H1 (cell line): Measurements from ENCODE around the gene CHST11. TPM values are rescaled to one million over a fixed set of nuclear protein-coding genes. Genes with fewer than 3 reads are reported as not detected.

Source experiments
- CTCF ChIA-PET: fragments of 300-600 bp; sonication (Branson Sonifier 250); formaldehyde crosslinking; loops from one replicate; lab custom pipeline; 2021; ENCODE audit not compliant: partially characterized antibody; lab: Charles Lee
- POLR2A ChIA-PET: fragments of 300-600 bp; sonication (Branson Sonifier 250); formaldehyde crosslinking; loops from one replicate; lab custom pipeline; 2021; ENCODE audit warnings: inconsistent platforms; ENCODE audit not compliant: partially characterized antibody; lab: Charles Lee
- DNase-seq, 2 experiments: peaks; one replicate each; pipeline versions ENCODE4 v3.0.0 to v3.0.0-alpha.2; 2010 to 2022; ENCODE audit warnings: low spot score in 2 of 2, low read depth in 1 of 2, mixed read lengths in 1 of 2
- FAIRE-seq: peaks from 2 replicates; lab custom pipeline; 2011; peaks lifted over from hg19 to GRCh38; lab: Jason Lieb, UNC
- H2AFZ ChIP-seq: 2 replicates; pipeline ENCODE4 v1.8.1; 2012; ENCODE audit warnings: low read length, inconsistent platforms
- H2AK5ac ChIP-seq: 2 replicates; pipeline ENCODE4 v1.6.1; 2013; ENCODE audit warnings: low read depth, low read length
- H2BK120ac ChIP-seq: replicated peaks from 2 replicates; pipeline ENCODE3; 2013; ENCODE audit warnings: low read depth, low read length, inconsistent platforms
- H2BK12ac ChIP-seq: 2 replicates; pipeline ENCODE4 v1.6.1; 2013; ENCODE audit warnings: low read depth, low read length
- H2BK15ac ChIP-seq: 2 replicates; pipeline ENCODE4 v1.6.1; 2013; ENCODE audit warnings: low read length
- H2BK20ac ChIP-seq: 2 replicates; pipeline ENCODE4 v1.6.1; 2013; ENCODE audit warnings: low read length
- H2BK5ac ChIP-seq: 2 replicates; pipeline ENCODE4 v1.6.1; 2013; ENCODE audit warnings: low read depth, low read length
- H3K14ac ChIP-seq: 2 replicates; pipeline ENCODE4 v1.6.1; 2013; ENCODE audit warnings: inconsistent platforms; ENCODE audit not compliant: insufficient read length
- H3K18ac ChIP-seq: 2 replicates; pipeline ENCODE4 v1.6.1; 2013; ENCODE audit warnings: low read length; ENCODE audit errors: extremely low read depth
- H3K23ac ChIP-seq: 2 replicates; pipeline ENCODE4 v1.6.1; 2013; ENCODE audit warnings: inconsistent platforms; ENCODE audit not compliant: insufficient read length
- H3K23me2 ChIP-seq: 2 replicates; pipeline ENCODE4 v1.6.1; 2013; ENCODE audit warnings: low read depth, low read length
- H3K27ac ChIP-seq: 2 replicates; pipeline ENCODE4 v1.6.1; 2011; ENCODE audit warnings: low read depth, low read length, inconsistent platforms
- H3K27me3 ChIP-seq, 4 experiments: replicated peaks in 1 of 4; 1 replicate in 1 of 4; 2 replicates in 3 of 4; pipeline versions ENCODE4 v1.6.1 to v1.8.1; 2011 to 2013; ENCODE audit warnings: low read length in 3 of 4, mild to moderate bottlenecking in 3 of 4, inconsistent platforms in 2 of 4, mixed read lengths in 2 of 4, moderate library complexity in 1 of 4; ENCODE audit not compliant: control insufficient read depth in 3 of 4, insufficient read depth in 3 of 4; ENCODE audit errors: extremely low read depth in 1 of 4
- H3K36me3 ChIP-seq, 4 experiments: 2 replicates each; pipeline versions ENCODE4 v1.6.1 to v1.8.1; 2011 to 2013; ENCODE audit warnings: mild to moderate bottlenecking in 4 of 4, low read length in 3 of 4, moderate library complexity in 2 of 4, control low read depth in 1 of 4, inconsistent platforms in 1 of 4; ENCODE audit not compliant: insufficient read depth in 4 of 4, control insufficient read depth in 2 of 4
- H3K4ac ChIP-seq: replicated peaks from 2 replicates; pipeline ENCODE3; 2013; ENCODE audit warnings: low read length, low read depth, mixed read lengths, inconsistent platforms; ENCODE audit not compliant: insufficient read length
- H3K4me1 ChIP-seq, 4 experiments: replicated peaks in 1 of 4; 1 replicate in 1 of 4; 2 replicates in 3 of 4; pipeline versions ENCODE4 v1.6.1 to v1.8.1; 2011 to 2013; ENCODE audit warnings: low read length in 3 of 4, inconsistent platforms in 2 of 4, mixed read lengths in 1 of 4; ENCODE audit not compliant: insufficient read depth in 4 of 4, control insufficient read depth in 3 of 4
- H3K4me2 ChIP-seq, 2 experiments: 2 replicates each; pipeline versions ENCODE4 v1.6.1 to v1.8.1; 2011 to 2013; ENCODE audit warnings: low read depth in 2 of 2, low read length in 2 of 2, control low read depth in 1 of 2, inconsistent platforms in 1 of 2, mild to moderate bottlenecking in 1 of 2; ENCODE audit not compliant: insufficient read depth in 1 of 2
- H3K4me3 ChIP-seq, 4 experiments: fragments of 200-600, 300-600 bp in 1 of 4; sonication (generic), shearing (Covaris generic), sonication (Bioruptor Twin) in 1 of 4; 2 replicates each; pipeline versions ENCODE4 v1.5.1 to v1.8.1; 2011 to 2016; ENCODE audit warnings: low read length in 4 of 4, low read depth in 3 of 4, control low read depth in 2 of 4, inconsistent platforms in 2 of 4, mild to moderate bottlenecking in 2 of 4, mixed read lengths in 1 of 4, moderate library complexity in 1 of 4; ENCODE audit not compliant: insufficient read depth in 2 of 4; ENCODE audit errors: extremely low read depth in 1 of 4
- H3K56ac ChIP-seq: replicated peaks from 2 replicates; pipeline ENCODE3; 2013; ENCODE audit warnings: low read depth, mild to moderate bottlenecking, mixed read lengths, low read length, inconsistent platforms; ENCODE audit not compliant: insufficient read length
- H3K79me1 ChIP-seq: 2 replicates; pipeline ENCODE4 v1.6.1; 2013; ENCODE audit warnings: low read depth, low read length, control low read depth
- H3K79me2 ChIP-seq, 2 experiments: 2 replicates each; pipeline versions ENCODE4 v1.6.1 to v1.8.1; 2012 to 2013; ENCODE audit warnings: low read length in 2 of 2, mild to moderate bottlenecking in 2 of 2, inconsistent platforms in 1 of 2; ENCODE audit not compliant: insufficient read depth in 2 of 2, control insufficient read depth in 1 of 2
- H3K9ac ChIP-seq, 4 experiments: replicated peaks in 1 of 4; 1 replicate in 1 of 4; 2 replicates in 3 of 4; pipeline versions ENCODE4 v1.6.1 to v1.8.1; 2011 to 2013; ENCODE audit warnings: low read depth in 3 of 4, low read length in 3 of 4, control low read depth in 2 of 4, mild to moderate bottlenecking in 2 of 4, moderate library complexity in 2 of 4, inconsistent platforms in 1 of 4; ENCODE audit errors: extremely low read depth in 1 of 4
- H3K9me3 ChIP-seq, 2 experiments: 2 replicates each; pipeline versions ENCODE4 v1.6.1 to v1.8.1; 2012 to 2013; ENCODE audit warnings: mild to moderate bottlenecking in 2 of 2, moderate library complexity in 2 of 2, control low read depth in 1 of 2, inconsistent platforms in 1 of 2, low read depth in 1 of 2, low read length in 1 of 2, mixed read lengths in 1 of 2; ENCODE audit not compliant: insufficient read depth in 2 of 2
- H4K20me1 ChIP-seq, 2 experiments: replicated peaks in 1 of 2; 2 replicates each; pipeline versions ENCODE3 to v1.8.1; 2011 to 2013; ENCODE audit warnings: inconsistent platforms in 2 of 2, low read length in 2 of 2, mild to moderate bottlenecking in 1 of 2; ENCODE audit not compliant: insufficient read depth in 2 of 2, control insufficient read depth in 1 of 2
- H4K5ac ChIP-seq: 2 replicates; pipeline ENCODE4 v1.6.1; 2013; ENCODE audit warnings: low read length, low read depth, mixed read lengths, inconsistent platforms; ENCODE audit not compliant: insufficient read length
- H4K8ac ChIP-seq: 2 replicates; pipeline ENCODE4 v1.8.0; 2013; ENCODE audit warnings: mild to moderate bottlenecking, moderate library complexity, low read length, inconsistent platforms; ENCODE audit not compliant: insufficient read depth; ENCODE audit errors: extremely low read depth
- H4K91ac ChIP-seq: replicated peaks from 2 replicates; pipeline ENCODE3; 2013; ENCODE audit warnings: low read length, mixed read lengths, inconsistent platforms; ENCODE audit not compliant: insufficient read length
- CBX5 ChIP-seq: fragments of 300-800, 300-1000 bp; sonication (generic); IDR thresholded peaks from 2 replicates; pipeline ENCODE4 v1.7.1; 2016; ENCODE audit warnings: antibody characterized with exemption, low read length, low read depth
- CBX8 ChIP-seq: fragments of 300-800, 300-1000 bp; sonication (generic); IDR thresholded peaks from 2 replicates; pipeline ENCODE4 v1.7.1; 2016; ENCODE audit warnings: low read depth, low read length, borderline replicate concordance
- CREB1 ChIP-seq: IDR thresholded peaks from 2 replicates; pipeline ENCODE4 v1.6.1; 2012; ENCODE audit warnings: inconsistent platforms
- HDAC2 ChIP-seq, 2 experiments: fragments of 300-600 bp in 1 of 2; sonication (generic) in 1 of 2; IDR thresholded peaks; 2 replicates each; pipeline ENCODE4 v1.6.1; 2011 to 2012; ENCODE audit warnings: low read depth in 2 of 2, low read length in 2 of 2, mild to moderate bottlenecking in 2 of 2, moderate library complexity in 2 of 2, borderline replicate concordance in 1 of 2, inconsistent platforms in 1 of 2
- JUND ChIP-seq: IDR thresholded peaks from 2 replicates; pipeline ENCODE4 v1.6.1; 2011; ENCODE audit warnings: mild to moderate bottlenecking, improper control_type of control experiment, low read length
- KDM4A ChIP-seq: IDR thresholded peaks from one replicate; pipeline ENCODE4 v1.7.1; 2012; ENCODE audit warnings: low read depth, mild to moderate bottlenecking, moderate library complexity, low read length, inconsistent platforms; ENCODE audit not compliant: severe bottlenecking
- POLR2AphosphoS5 ChIP-seq: IDR thresholded peaks from 2 replicates; pipeline ENCODE4 v1.6.1; 2011; ENCODE audit warnings: low read depth, low read length
- POU5F1 ChIP-seq: IDR thresholded peaks from 2 replicates; pipeline ENCODE4 v1.6.1; 2011; ENCODE audit warnings: low read depth, mild to moderate bottlenecking, low read length, moderate library complexity
- RNF2 ChIP-seq: fragments of 200-900, 300-1000 bp; sonication (generic); IDR thresholded peaks from 2 replicates; pipeline ENCODE4 v1.7.1; 2016; ENCODE audit warnings: borderline replicate concordance, low read depth, mild to moderate bottlenecking, antibody characterized with exemption, low read length; ENCODE audit not compliant: poor library complexity, severe bottlenecking; ENCODE audit errors: missing control alignments
- SIRT6 ChIP-seq: IDR thresholded peaks from one replicate; pipeline ENCODE4 v1.7.1; 2012; ENCODE audit warnings: low read length, inconsistent platforms
- SRF ChIP-seq: IDR thresholded peaks from 2 replicates; pipeline ENCODE4 v1.6.1; 2011; ENCODE audit warnings: mild to moderate bottlenecking, low read depth, low read length, moderate library complexity
- SUZ12 ChIP-seq: fragments of 200-600 bp; sonication (generic); IDR thresholded peaks from 2 replicates; pipeline ENCODE4 v1.6.1; 2012; ENCODE audit warnings: mild to moderate bottlenecking, inconsistent platforms, low read length, moderate library complexity, mixed read lengths
- TBP ChIP-seq: IDR thresholded peaks from 2 replicates; pipeline ENCODE4 v1.6.1; 2011; ENCODE audit warnings: low read depth, low read length, improper control_type of control experiment
- TCF12 ChIP-seq: IDR thresholded peaks from 2 replicates; pipeline ENCODE4 v1.6.1; 2011; ENCODE audit warnings: low read depth, mild to moderate bottlenecking, low read length
- ZNF274 ChIP-seq: IDR thresholded peaks from 2 replicates; pipeline ENCODE4 v1.7.0; 2012; ENCODE audit warnings: low read length, borderline replicate concordance; ENCODE audit errors: extremely low read depth
- WGBS, 2 experiments: shearing (Covaris generic) in 1 of 2; methylation state at CpG; one replicate each; pipeline versions ENCODE4 v1.1.6 to v1.1.7; 2013 to 2015; ENCODE audit warnings: low lambda C conversion rate in 2 of 2, mixed read lengths in 2 of 2, inconsistent platforms in 1 of 2, low coverage in 1 of 2, missing lambda C conversion rate in 1 of 2; ENCODE audit not compliant: insufficient replicate concordance in 2 of 2, insufficient coverage in 1 of 2, insufficient read length in 1 of 2; ENCODE audit errors: extremely low coverage in 1 of 2, missing lambda C conversion rate in 1 of 2; 5-methylcytosine and 5-hydroxymethylcytosine counted together
- polyA plus RNA-seq, 7 experiments: library from polyadenylated mRNA; depleted of rRNA in 3 of 7; stranded (reverse) in 5 of 7; unstranded in 2 of 7; fragments of >200 nt in 5 of 7; fragments of 200-250 nt in 2 of 7; gene quantifications; 1 replicate in 5 of 7; 2 replicates in 1 of 7; 4 replicates in 1 of 7; pipeline versions ENCODE4 v1.2.1 to v1.2.3, GENCODE V29; 2011 to 2013; ENCODE audit warnings: missing spikeins in 2 of 7, mixed read lengths in 2 of 7
- total RNA-seq: library from RNA; stranded (reverse); fragmentation: NEBNext Ultra II Directional; extraction: Animal tissue kit (Norgen Biotek cat#: 25700); gene quantifications from 2 replicates; pipeline ENCODE4 v1.2.1, GENCODE V29; 2021

CHST11 gene
- total and polyA plus RNA-seq, 2 of the 8 experiments (the other 6 are each of a cell fraction or from before 2014, with no cell fraction given), result 14.4 to 20.8 TPM

DNA sequence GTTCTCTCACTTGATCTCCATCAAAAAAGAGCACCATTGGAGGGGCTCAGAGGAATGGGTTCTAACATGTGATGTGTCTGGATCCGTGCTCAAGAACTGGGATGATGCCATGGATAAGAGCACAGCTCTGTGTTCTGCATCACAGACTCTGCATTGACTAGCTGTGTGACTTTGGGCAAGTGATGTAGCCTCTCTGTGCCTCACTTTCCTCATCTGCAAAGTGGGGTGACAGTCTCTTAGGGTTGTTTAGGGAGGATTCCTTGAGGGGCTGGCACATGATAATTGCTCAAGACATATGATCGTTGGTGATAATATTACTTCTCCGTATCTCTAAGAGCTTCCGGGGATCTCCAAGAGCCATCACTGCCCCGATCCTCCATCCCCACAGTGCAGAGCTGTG, 202.3 kb downstream of the CHST11 start:
- no peak overlapping the region for H3K56ac ChIP-seq
- no peak overlapping the region for H2BK15ac ChIP-seq
- WGBS, 2 experiments, result 96% methylated on average over 5 of the region's 5 CpGs; no CpG with 5 or more reads in 1 of the 2 experiments
- no peaks in the 10 kb centered on the region for H3K9me3 ChIP-seq
- H3K9ac ChIP-seq, result no peak overlapping the region
- no peak overlapping the region for H4K91ac ChIP-seq
- CTCF ChIA-PET, result interaction anchor here (0.8 to 2.2 kb wide), 4 partner anchors 9 to 277 kb away, joined by 3 to 5 read pairs (median 4); no protein-coding TSS in a partner anchor
- H3K14ac ChIP-seq, result no peak overlapping the region
- no peaks in the 10 kb centered on the region for H3K23me2 ChIP-seq
- H2BK120ac ChIP-seq, result no peak overlapping the region
- no peaks in the 10 kb centered on the region; the same call in 1 of the 2 replicates for H3K79me1 ChIP-seq
- H4K5ac ChIP-seq, result no peak overlapping the region
- no peak overlapping the region for H3K4me2 ChIP-seq
- H3K27ac ChIP-seq, result no peak overlapping the region
- H4K20me1 ChIP-seq, result no peaks in the 10 kb centered on the region
- H4K8ac ChIP-seq, result no peak overlapping the region
- peaks cover 1 to 14% (median 6%) of the 10 kb centered on the region in 4 experiments; a peak in 5 of 7 replicates for H3K4me1 ChIP-seq
- H3K4ac ChIP-seq, result no peak overlapping the region
- H2AK5ac ChIP-seq, result no peak overlapping the region
- no peak overlapping the region for H3K23ac ChIP-seq
- H3K79me2 ChIP-seq, result no peaks in the 10 kb centered on the region
- H3K36me3 ChIP-seq, result no peaks in the 10 kb centered on the region
- H3K27me3 ChIP-seq, result no peaks in the 10 kb centered on the region
- DNase-seq (no peak), FAIRE-seq (no peak)
- H3K4me3 ChIP-seq, result no peak overlapping the region
- no peak overlapping the region for H2BK12ac ChIP-seq
- H3K18ac ChIP-seq, result no peak overlapping the region
- no peak overlapping the region for H2BK20ac ChIP-seq
- POLR2A ChIA-PET, result no interaction called here
- no peak overlapping the region for H2AFZ ChIP-seq
- no peak overlapping the region for H2BK5ac ChIP-seq
- no peak for TF ChIP-seq SUZ12
- no peak for TF ChIP-seq CBX8
- no peak for TF ChIP-seq KDM4A
- TF ChIP-seq CREB1, result no peak
- no peak for TF ChIP-seq TBP
- no peak for TF ChIP-seq SRF
- no peak for TF ChIP-seq SIRT6
- TF ChIP-seq POU5F1, result no peak
- no peak for TF ChIP-seq JUND
- no peak for TF ChIP-seq RNF2
- no peak for TF ChIP-seq TCF12
- no peak for TF ChIP-seq HDAC2 (IDR thresholded peaks at IDR 0.05; ENCODE audit: borderline replicate concordance in 1 of 2, low read depth in 2 of 2, low read length in 2 of 2)
- TF ChIP-seq ZNF274, result no peak
- no peak for TF ChIP-seq POLR2AphosphoS5
- TF ChIP-seq CBX5, result no peak
